ENCODE data around the gene DCXR. TPM values are rescaled to one million over a fixed set of nuclear protein-coding genes. Genes with fewer than 3 reads are reported as not detected.

Gene DCXR
- polyA plus RNA-seq, 3 donors, result 88.8 to 93.1 (median 90.3) TPM

GRCh38 chr17:82060614-82061013 is 23.1 kb upstream of the DCXR start:
- Histone ChIP-seq H3K4me3 (replicated peaks in 1 of 3; ENCODE audit: low read depth in 2 of 3, low read length in 3 of 3) (no peak overlapping the region), H3K4me2 (replicated peaks; ENCODE audit: extremely low read depth, low read length, poor library complexity, severe bottlenecking) (no peak overlapping the region), H4K20me1 (ENCODE audit: insufficient read depth, low read length) (peaks cover 12% of the 10 kb centered on the region), H3K9me3 (replicated peaks in 1 of 2; ENCODE audit: control insufficient read depth in 1 of 2, insufficient read depth in 1 of 2, low read length in 2 of 2) (no peaks in the 10 kb centered on the region), H3K27ac (ENCODE audit: low read depth in 1 of 2, low read length in 2 of 2) (no peak overlapping the region), H3K4me1 (ENCODE audit: control insufficient read depth in 1 of 2, insufficient read depth in 2 of 2, low read length in 2 of 2) (peaks cover 13 to 20% of the 10 kb centered on the region in 2 donors), H3K36me3 (replicated peaks in 1 of 2; ENCODE audit: control insufficient read depth in 1 of 2, insufficient read depth in 2 of 2, low read length in 2 of 2) (peaks cover 81% of the 10 kb centered on the region in 2 donors), H3K9ac (ENCODE audit: insufficient read depth, low read length, poor library complexity, severe bottlenecking) (no peak overlapping the region), H2AFZ (ENCODE audit: insufficient read depth, low read depth, low read length, poor library complexity, severe bottlenecking) (no peak overlapping the region), H3K27me3 (ENCODE audit: control insufficient read depth in 2 of 2, insufficient read depth in 2 of 2, low read length in 2 of 2) (no peaks in the 10 kb centered on the region), H3K79me2 (ENCODE audit: insufficient read depth, low read length) (peaks cover 14% of the 10 kb centered on the region)
- Mint-ChIP-seq H3K4me3 (no peak overlapping the region), H3K4me1 (peaks cover 15% of the 10 kb centered on the region), H3K36me3 (peaks cover 27 to 59% of the 10 kb centered on the region in 2 donors), H3K9me3 (no peaks in the 10 kb centered on the region), H3K27ac (no peak overlapping the region), H3K27me3 (ENCODE audit: low read depth in 3 of 3) (no peaks in the 10 kb centered on the region)
- 92% methylated on average over 14 of the region's 14 CpGs for WGBS (ENCODE audit: insufficient coverage)
- intact Hi-C loops (cut with micrococcal nuclease), result no loop called here
- TF ChIP-seq, protein P1, sequence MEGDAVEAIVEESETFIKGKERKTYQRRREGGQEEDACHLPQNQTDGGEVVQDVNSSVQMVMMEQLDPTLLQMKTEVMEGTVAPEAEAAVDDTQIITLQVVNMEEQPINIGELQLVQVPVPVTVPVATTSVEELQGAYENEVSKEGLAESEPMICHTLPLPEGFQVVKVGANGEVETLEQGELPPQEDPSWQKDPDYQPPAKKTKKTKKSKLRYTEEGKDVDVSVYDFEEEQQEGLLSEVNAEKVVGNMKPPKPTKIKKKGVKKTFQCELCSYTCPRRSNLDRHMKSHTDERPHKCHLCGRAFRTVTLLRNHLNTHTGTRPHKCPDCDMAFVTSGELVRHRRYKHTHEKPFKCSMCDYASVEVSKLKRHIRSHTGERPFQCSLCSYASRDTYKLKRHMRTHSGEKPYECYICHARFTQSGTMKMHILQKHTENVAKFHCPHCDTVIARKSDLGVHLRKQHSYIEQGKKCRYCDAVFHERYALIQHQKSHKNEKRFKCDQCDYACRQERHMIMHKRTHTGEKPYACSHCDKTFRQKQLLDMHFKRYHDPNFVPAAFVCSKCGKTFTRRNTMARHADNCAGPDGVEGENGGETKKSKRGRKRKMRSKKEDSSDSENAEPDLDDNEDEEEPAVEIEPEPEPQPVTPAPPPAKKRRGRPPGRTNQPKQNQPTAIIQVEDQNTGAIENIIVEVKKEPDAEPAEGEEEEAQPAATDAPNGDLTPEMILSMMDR (IDR thresholded peaks at IDR 0.05), result no peak
- DNase-seq, result no peak

DNA sequence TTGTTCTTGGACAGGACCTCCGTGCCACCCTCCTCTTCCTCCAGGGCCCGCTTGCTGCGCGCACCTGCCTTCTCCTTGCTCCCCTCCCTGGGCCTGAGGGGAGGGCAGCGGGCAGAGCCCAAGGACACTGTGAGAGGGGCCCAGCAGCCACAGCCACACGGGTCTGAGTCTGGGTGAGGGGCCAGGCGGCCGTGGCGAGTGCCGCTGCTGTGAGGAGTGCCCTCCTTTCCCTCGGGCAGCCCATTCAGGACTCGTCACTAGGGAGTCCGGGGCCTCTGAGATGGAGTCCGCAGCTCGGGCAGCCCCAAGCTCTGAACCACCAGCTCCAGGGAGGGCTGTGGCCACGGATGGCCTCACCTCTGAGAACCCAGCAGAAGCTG is 22.5 kb upstream of the DCXR start:
- peaks cover 10 to 17% of the 10 kb centered on the region in 2 donors for H3K4me1 ChIP-seq (ENCODE audit: control insufficient read depth in 1 of 2, insufficient read depth in 2 of 2, low read length in 2 of 2)
- Mint-ChIP-seq H3K4me1 (peaks cover 15% of the 10 kb centered on the region), H3K27ac (peak overlapping the region in 1 of 7 donors; percentile 75), H3K27me3 (ENCODE audit: low read depth in 3 of 3) (no peaks in the 10 kb centered on the region), H3K4me3 (no peak overlapping the region), H3K9me3 (no peaks in the 10 kb centered on the region), H3K36me3 (peaks cover 30 to 63% of the 10 kb centered on the region in 2 donors)
- H3K36me3 ChIP-seq (replicated peaks in 1 of 2; ENCODE audit: control insufficient read depth in 1 of 2, insufficient read depth in 2 of 2, low read length in 2 of 2), result peaks cover 85 to 87% of the 10 kb centered on the region in 2 donors
- H3K4me3 ChIP-seq (replicated peaks in 1 of 3; ENCODE audit: low read depth in 2 of 3, low read length in 3 of 3), result no peak overlapping the region
- H3K4me2 ChIP-seq (replicated peaks; ENCODE audit: extremely low read depth, low read length, poor library complexity, severe bottlenecking), result no peak overlapping the region
- TF ChIP-seq, protein P1 (IDR thresholded peaks at IDR 0.05), result no peak
- H3K27me3 ChIP-seq (ENCODE audit: control insufficient read depth in 2 of 2, insufficient read depth in 2 of 2, low read length in 2 of 2), result no peaks in the 10 kb centered on the region
- no peak overlapping the region for H3K27ac ChIP-seq (ENCODE audit: low read depth in 1 of 2, low read length in 2 of 2)
- 94% methylated on average over 10 of the region's 16 CpGs for WGBS (ENCODE audit: insufficient coverage)
- H3K79me2 ChIP-seq (ENCODE audit: insufficient read depth, low read length), result peaks cover 10% of the 10 kb centered on the region
- H4K20me1 ChIP-seq (ENCODE audit: insufficient read depth, low read length), result peaks cover 10% of the 10 kb centered on the region
- no peaks in the 10 kb centered on the region for H3K9me3 ChIP-seq (replicated peaks in 1 of 2; ENCODE audit: control insufficient read depth in 1 of 2, insufficient read depth in 1 of 2, low read length in 2 of 2)
- H2AFZ ChIP-seq (ENCODE audit: insufficient read depth, low read depth, low read length, poor library complexity, severe bottlenecking), result no peak overlapping the region
- no peak for DNase-seq
- H3K9ac ChIP-seq (ENCODE audit: insufficient read depth, low read length, poor library complexity, severe bottlenecking), result no peak overlapping the region
- intact Hi-C loops (cut with micrococcal nuclease), result no loop called here
